Colon (tissue), 2 donors: ENCODE results near the gene TMEM39B.
"Not testable (repeated sequence)": the region's sequence is repeated elsewhere in the genome, so short reads cannot be mapped to it uniquely, and the experiment has no call there.

Source experiments
- FAIRE-seq: peaks from 2 replicates; lab custom pipeline; 2012; peaks lifted over from hg19 to GRCh38; lab: Jason Lieb, UNC
- donor health status: control.
- donor health status: control.

TMEM39B gene

GRCh38 chr1:32071758-32072621 is 749 bp upstream of the TMEM39B start:
- no peak for FAIRE-seq

GRCh38 chr1:32073299-32074229 is 825 bp downstream of the TMEM39B start:
- no peak for FAIRE-seq

- no peak for FAIRE-seq
Measured at GRCh38 chr1:32074841-32075240, 2.1 kb downstream of the TMEM39B start.

DNA sequence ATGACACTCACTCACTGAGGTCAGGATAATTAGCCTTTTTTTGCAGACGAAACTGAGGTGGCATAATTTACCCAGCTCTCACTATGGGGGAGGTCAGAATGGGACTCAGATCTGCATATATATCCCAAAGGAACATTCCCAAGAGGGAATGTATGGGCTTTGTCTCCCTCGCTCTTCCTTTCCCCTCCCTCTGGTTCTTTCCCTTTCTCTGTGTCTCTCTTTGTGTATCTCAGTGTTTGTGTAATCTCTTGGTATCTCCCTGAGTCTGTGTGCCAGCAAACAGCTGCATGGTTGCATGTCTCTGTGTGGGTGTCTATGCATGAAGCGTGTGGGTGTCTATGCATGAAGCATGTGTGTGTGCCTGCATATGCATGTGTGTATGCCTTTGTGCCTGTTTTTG is 4.7 kb downstream of the TMEM39B start:
- FAIRE-seq, result no peak

DNA sequence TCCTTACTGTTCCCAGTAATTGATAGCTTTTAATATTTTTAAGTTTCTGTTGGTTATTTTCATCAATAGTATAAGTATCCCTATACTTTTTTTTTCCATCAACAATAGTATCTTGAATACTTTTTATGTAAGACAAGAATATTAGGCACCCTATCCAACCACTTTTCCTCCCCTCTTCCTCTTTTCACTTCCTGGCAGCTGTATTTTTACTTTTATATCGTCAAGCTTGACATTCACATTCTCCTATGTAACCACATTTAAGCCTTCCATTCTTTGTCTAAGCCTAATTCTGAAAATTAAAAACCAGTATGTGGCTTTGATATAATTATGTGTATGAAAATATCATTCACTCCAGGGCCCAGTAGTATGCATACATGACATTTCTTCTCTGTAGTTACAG is 9.3 kb downstream of the TMEM39B start:
- FAIRE-seq, result no peak

DNA sequence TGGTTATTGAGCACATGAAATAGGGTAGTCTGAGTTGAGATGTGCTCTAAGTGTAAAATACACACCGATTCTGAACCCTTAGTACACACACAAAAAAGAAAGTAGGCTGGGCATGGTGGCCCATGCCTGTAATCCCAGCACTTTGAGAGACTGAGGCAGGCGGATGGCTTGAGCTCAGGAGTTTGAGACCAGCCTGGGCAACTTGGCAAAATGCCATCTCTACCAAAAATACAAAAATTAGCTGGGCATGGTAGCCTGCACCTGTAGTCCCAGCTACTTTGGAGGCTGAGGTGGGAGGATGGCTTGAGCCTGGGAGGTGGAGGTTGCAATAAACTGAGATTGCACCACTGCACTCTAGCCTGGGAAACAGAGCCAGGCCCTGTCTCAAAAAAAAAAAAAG is 13.6 kb downstream of the TMEM39B start:
- not testable (repeated sequence) for FAIRE-seq

DNA sequence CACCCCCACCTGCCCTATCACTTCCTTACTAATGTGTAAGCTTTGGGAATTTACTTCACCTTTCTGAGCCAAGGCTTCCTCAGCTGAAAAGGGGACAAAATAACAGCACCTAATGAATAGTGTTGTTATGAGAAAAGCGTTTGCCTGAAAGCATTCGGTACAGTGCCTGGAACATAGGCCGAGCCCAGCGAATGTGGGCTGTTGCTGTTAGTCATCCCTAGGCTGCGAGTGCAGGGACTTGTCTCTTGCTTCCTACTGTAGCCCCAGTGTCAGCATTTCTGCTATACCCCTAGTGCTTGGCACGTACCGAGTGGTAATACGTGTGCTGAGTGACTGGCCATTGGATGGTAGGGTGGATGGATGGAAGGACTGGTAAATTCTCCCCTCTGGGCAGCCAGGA is 18.4 kb downstream of the TMEM39B start:
- no peak for FAIRE-seq

- FAIRE-seq, result no peak
Measured at GRCh38 chr1:32091591-32091990, 18.9 kb downstream of the TMEM39B start.

- no peak for FAIRE-seq
Measured at GRCh38 chr1:32094746-32095521, 22.2 kb downstream of the TMEM39B start.

- no peak for FAIRE-seq
Measured at GRCh38 chr1:32099426-32099825, 26.7 kb downstream of the TMEM39B start.

DNA sequence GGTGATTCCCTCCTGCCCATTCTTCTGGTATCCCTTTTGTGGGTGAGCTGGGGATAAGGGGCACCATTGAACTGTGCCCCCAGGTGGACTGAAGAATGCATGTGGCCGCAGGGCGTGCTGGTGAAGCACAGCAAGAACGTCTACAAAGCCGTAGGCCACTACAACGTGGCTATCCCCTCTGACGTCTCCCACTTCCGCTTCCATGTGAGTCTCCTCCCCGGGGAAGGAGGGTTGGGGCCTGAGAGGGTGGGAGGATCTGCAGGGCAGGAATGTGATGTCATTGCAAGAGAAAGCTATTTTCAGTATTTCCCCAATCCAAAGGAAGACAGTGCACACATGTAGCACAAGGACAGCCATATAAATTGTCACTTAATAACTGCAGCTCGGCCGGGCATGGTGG is 27.6 kb downstream of the TMEM39B start:
- FAIRE-seq, result no peak

- no peak for FAIRE-seq
Measured at GRCh38 chr1:32100807-32101708, 28.3 kb downstream of the TMEM39B start.

- no peak for FAIRE-seq
Measured at GRCh38 chr1:32104127-32104526, 31.4 kb downstream of the TMEM39B start.

DNA sequence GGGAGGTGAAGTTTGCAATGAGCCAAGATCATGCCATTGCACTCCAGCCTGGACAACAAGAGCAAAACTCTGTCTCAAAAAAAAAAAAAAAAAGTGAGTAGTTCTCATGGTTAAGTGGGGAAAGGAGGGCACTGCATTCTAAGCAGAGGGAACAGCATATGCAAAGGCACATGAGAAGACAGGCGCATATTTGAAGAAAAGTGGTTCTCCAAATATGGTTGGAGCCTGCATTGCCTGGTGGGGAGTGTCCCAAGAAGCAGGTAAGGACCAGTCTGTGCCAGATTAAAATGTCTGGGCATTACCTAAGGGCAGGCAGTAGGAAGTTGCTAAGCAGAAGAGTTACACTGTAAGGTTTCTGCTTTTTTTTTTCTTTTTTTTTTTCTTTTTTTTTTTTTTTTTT is 32.6 kb downstream of the TMEM39B start:
- FAIRE-seq, result no peak

DNA sequence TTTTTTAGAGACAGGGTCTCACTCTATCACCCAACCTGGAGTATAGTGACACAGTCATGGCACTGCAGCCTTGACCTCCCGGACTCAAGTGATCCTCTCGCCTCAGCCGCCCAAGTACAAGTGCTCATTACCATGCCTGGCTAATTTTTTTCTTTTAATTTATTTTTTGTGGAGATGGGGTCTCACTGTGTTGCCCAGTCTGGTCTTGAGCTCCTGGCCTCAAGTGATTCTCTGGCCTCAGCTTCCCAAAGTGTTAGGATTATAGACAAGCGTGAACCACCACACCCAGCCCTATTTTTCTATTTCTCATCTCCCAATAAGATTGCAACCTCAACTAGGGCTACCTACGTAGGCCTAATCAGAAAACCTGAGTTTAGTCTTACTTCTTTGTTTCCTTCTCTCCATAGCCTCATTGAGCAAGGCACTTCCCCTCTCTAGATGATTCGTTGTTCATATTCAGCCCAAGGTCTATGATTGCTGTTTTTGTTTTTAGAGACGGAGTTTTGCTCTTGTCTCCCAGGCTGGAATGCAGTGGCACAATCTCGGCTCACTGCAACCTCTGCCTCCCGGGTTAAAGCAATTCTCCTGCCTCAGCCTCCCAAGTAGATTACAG is 34.0 kb downstream of the TMEM39B start:
- no peak for FAIRE-seq

GRCh38 chr1:32107742-32108661 is 35.3 kb downstream of the TMEM39B start, which contains the start of gene KPNA6:
Gene KPNA6 (plus strand): TSS chr1:32108056. CDS start chr1:32108131, 75 bp downstream.
- no peak for FAIRE-seq

GRCh38 chr1:32111040-32111623 is 38.4 kb downstream of the TMEM39B start:
- FAIRE-seq, result no peak

DNA sequence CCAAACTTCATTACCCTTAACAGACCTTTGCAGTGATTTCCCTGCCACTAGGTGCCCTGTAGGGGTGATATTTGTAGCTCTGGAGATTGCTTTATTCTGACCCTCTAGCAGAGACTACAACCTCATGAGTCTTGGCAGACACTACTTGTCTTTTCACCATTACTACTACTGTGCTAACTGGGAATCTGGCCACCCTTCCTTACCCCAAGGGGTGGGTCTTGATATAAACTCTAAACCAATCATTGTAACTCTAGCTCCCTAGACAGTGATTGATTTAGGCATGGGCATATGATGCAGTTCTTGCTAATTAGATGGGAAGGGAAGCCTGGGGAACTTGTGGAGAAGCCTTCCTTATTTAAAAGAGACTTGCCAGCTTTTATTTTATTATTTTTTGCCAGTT is 39.0 kb downstream of the TMEM39B start:
- FAIRE-seq, result no peak

GRCh38 chr1:32112806-32113375 is 40.2 kb downstream of the TMEM39B start:
- no peak for FAIRE-seq
